Bronchial epithelial cell (primary cell): ENCODE data around the gene HLCS. TPM values are rescaled to one million over a fixed set of nuclear protein-coding genes. Genes with fewer than 3 reads are reported as not detected.
A peak's percentile ranks its signal among the peaks of the same experiment; 100 is the strongest.

Source experiments
- DNase-seq: peaks from one replicate; pipeline ENCODE4 v3.0.0-alpha.2; 2010; ENCODE audit warnings: low read depth
- FAIRE-seq: peaks from 2 replicates; lab custom pipeline; 2011; peaks lifted over from hg19 to GRCh38; lab: Jason Lieb, UNC
- H3K27me3 ChIP-seq: 2 replicates; pipeline ENCODE4 v1.5.1; 2011; ENCODE audit warnings: low read length; ENCODE audit not compliant: control insufficient read depth, insufficient read depth
- H3K36me3 ChIP-seq: 2 replicates; pipeline ENCODE4 v1.5.1; 2011; ENCODE audit warnings: low read length; ENCODE audit not compliant: control insufficient read depth, insufficient read depth
- H3K4me3 ChIP-seq: 2 replicates; pipeline ENCODE4 v1.5.1; 2011; ENCODE audit warnings: mild to moderate bottlenecking, low read depth, low read length, control low read depth
- total RNA-seq: library from RNA; depleted of rRNA; stranded (reverse); fragments of >200 nt; gene quantifications from 2 replicates; pipeline ENCODE4 v1.2.1, GENCODE V29; 2014
- TF ChIP-seq, protein P1 (sequence below): IDR thresholded peaks from 2 replicates; pipeline ENCODE4 v1.5.1; 2011; ENCODE audit warnings: mild to moderate bottlenecking, moderate library complexity, low read length, control low read depth, inconsistent platforms; ENCODE audit not compliant: insufficient read depth, severe bottlenecking

Gene HLCS
- total RNA-seq, 1 donor from 2014 or later: 26.3 TPM

DNA sequence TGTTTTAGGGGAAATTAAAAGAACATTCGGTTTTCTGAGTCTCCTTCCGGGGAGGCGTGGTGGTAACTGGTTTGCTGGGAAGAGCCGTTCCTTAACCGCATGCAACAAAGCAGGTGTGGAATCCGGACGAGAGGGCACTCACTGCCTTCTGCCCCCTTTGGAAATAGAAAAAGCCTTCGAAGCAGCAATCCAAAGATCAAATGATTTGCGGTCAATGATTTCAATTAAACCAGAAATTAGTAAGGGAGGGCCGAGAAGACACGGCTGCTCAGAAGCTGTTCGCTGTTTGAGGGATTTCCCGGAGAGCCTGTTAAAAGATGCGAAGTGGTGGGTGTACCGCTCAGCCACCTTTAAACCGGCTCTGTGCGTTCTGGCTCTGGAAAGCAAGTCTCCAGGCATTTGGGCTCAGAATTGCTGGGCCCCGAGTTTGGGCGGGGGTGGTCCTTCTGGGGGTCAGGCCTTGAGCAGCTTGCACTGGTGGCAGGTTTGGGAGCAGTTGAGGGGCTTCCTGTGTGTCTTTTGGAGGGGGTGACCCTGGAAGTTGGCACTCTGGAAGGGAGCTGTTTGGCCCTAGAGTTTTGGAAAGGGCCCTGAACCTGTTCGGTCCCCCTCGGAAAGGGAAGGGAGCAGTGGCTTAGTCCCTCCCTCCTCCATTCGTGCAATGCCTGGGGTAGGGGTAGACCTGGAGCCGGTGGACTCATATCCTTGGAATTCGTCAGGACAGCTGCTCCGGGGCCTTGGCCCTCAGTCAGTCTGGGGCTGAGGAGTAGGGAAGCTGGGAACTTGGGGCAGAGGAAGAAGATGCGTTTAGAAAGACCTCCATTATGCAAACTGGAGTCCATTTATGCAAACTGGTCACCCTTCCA is 264.5 kb downstream of the HLCS start:
- TF ChIP-seq, protein P1, sequence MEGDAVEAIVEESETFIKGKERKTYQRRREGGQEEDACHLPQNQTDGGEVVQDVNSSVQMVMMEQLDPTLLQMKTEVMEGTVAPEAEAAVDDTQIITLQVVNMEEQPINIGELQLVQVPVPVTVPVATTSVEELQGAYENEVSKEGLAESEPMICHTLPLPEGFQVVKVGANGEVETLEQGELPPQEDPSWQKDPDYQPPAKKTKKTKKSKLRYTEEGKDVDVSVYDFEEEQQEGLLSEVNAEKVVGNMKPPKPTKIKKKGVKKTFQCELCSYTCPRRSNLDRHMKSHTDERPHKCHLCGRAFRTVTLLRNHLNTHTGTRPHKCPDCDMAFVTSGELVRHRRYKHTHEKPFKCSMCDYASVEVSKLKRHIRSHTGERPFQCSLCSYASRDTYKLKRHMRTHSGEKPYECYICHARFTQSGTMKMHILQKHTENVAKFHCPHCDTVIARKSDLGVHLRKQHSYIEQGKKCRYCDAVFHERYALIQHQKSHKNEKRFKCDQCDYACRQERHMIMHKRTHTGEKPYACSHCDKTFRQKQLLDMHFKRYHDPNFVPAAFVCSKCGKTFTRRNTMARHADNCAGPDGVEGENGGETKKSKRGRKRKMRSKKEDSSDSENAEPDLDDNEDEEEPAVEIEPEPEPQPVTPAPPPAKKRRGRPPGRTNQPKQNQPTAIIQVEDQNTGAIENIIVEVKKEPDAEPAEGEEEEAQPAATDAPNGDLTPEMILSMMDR: no peak
- FAIRE-seq (no peak), DNase-seq (no peak)
- H3K27me3 ChIP-seq: peaks cover 71% of the 10 kb centered on the region
- H3K36me3 ChIP-seq: no peaks in the 10 kb centered on the region
- no peak overlapping the region for H3K4me3 ChIP-seq

DNA sequence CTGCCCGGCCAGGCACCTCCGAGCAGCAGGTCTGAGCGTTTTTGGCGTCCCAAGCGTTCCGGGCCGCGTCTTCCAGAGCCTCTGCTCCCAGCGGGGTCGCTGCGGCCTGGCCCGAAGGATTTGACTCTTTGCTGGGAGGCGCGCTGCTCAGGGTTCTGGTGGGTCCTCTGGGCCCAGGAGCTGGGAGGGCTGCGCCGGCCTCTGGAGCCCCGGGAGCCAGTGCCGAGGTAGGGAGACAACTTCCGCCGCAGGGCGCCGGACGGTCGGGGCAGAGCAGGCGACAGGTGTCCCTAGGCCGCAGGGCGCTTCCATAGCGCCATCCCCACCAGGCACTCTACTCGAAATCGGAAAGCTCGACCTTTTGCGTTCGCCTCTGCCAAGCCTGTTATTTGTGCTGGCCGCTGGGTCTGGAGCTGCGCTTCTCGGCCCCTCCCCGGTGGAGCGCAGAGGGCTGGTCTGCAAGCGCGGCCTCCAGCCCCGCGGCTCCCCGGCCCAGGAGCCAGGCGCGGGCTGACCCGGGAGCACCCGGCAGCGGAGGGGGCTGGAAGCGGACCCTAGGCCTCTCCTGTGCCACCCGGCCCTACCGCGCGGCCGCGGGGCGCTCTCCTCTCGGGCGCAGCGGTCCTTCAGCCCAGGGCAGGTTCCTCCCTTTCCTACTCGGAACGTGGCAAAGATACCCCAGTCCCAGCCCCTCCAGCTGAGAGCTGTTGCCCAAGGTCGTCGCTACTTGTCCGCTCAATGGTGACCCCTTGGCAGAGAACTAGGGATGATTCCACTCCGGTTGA is 265.3 kb downstream of the HLCS start:
- peak overlapping the region; percentile 22 for H3K4me3 ChIP-seq
- H3K36me3 ChIP-seq: no peaks in the 10 kb centered on the region
- DNase-seq: no peak
- peaks cover 72% of the 10 kb centered on the region for H3K27me3 ChIP-seq
- FAIRE-seq: no peak
- TF ChIP-seq, protein P1: no peak

Other genes starting within 250 kb of the HLCS start
- gene RIPPLY3, start 40.0 kb upstream of the HLCS start, total RNA-seq: under 0.01 TPM in 1 of 2 replicates, not detected in the other
- 3.2 and 4.0 TPM in 2 replicates for gene PIGP, start 106.4 kb upstream of the HLCS start, total RNA-seq
- gene TTC3, start 106.6 kb upstream of the HLCS start, total RNA-seq: 64.1 and 90.3 TPM in 2 replicates